NCI-H2171 treated with DMSO at 0.1 percent for 48 hours (cell line): Measurements from ENCODE around the gene SOS1.
A peak's percentile ranks its signal among the peaks of the same experiment; 100 is the strongest.
"Not testable (repeated sequence)": the region's sequence is repeated elsewhere in the genome, so short reads cannot be mapped to it uniquely, and the experiment has no call there.

Experiments used
- DNase-seq: peaks from one replicate; lab custom pipeline; 2025; lab: John Stamatoyannopoulos, UW

SOS1 gene

GRCh38 chr2:39099870-39100728 is 20.8 kb downstream of the SOS1 start:
- no peak for DNase-seq

- DNase-seq, result no peak
These were observed 21.5 kb downstream of the SOS1 start for GRCh38 chr2:39099310-39099869.

- DNase-seq, result no peak
These were observed 25.2 kb downstream of the SOS1 start for GRCh38 chr2:39095624-39096023.

- DNase-seq, result no peak
These were observed 26.0 kb downstream of the SOS1 start for GRCh38 chr2:39094717-39095363.

- no peak for DNase-seq
These were observed 27.5 kb downstream of the SOS1 start for GRCh38 chr2:39093218-39093898.

GRCh38 chr2:39091543-39091942 is 29.3 kb downstream of the SOS1 start:
- DNase-seq, result no peak

GRCh38 chr2:39091063-39091462 is 29.8 kb downstream of the SOS1 start:
- no peak for DNase-seq

- no peak for DNase-seq
These were observed 40.7 kb downstream of the SOS1 start for GRCh38 chr2:39080152-39080551.

GRCh38 chr2:39069890-39070465 is 50.9 kb downstream of the SOS1 start:
- no peak for DNase-seq

GRCh38 chr2:39069136-39069515 is 51.7 kb downstream of the SOS1 start:
- no peak for DNase-seq

- no peak for DNase-seq
These were observed 52.3 kb downstream of the SOS1 start for GRCh38 chr2:39068299-39069135.

GRCh38 chr2:39065616-39066015 is 55.2 kb downstream of the SOS1 start:
- no peak for DNase-seq

GRCh38 chr2:39062320-39062719 is 58.5 kb downstream of the SOS1 start:
- DNase-seq, result no peak

GRCh38 chr2:39061280-39061679 is 59.6 kb downstream of the SOS1 start:
- no peak for DNase-seq

- DNase-seq, result peak; percentile 54
These were observed 61.4 kb downstream of the SOS1 start for GRCh38 chr2:39059366-39059952.

- DNase-seq, result no peak
These were observed 62.8 kb downstream of the SOS1 start for GRCh38 chr2:39058101-39058500.

GRCh38 chr2:39052665-39053064 is 68.2 kb downstream of the SOS1 start:
- DNase-seq, result not testable (repeated sequence)

- DNase-seq, result no peak
These were observed 70.7 kb downstream of the SOS1 start for GRCh38 chr2:39050109-39050508.

- no peak for DNase-seq
These were observed 81.8 kb downstream of the SOS1 start for GRCh38 chr2:39039072-39039471.

- DNase-seq, result no peak
These were observed 86.9 kb downstream of the SOS1 start for GRCh38 chr2:39033980-39034379.

GRCh38 chr2:39027421-39027820 is 93.4 kb downstream of the SOS1 start:
- no peak for DNase-seq
